ENCODE data around the gene PRR30.

PRR30 gene

GRCh38 chr2:27095745-27096651, 43.2 kb downstream of the PRR30 start:
- DNase-seq: peak; percentile 32 to 73

- no peak for DNase-seq
These were observed 43.8 kb downstream of the PRR30 start for GRCh38 chr2:27095427-27095744.

GRCh38 chr2:27094353-27094984, 44.7 kb downstream of the PRR30 start:
- no peak for DNase-seq

- no peak for DNase-seq
These were observed 45.5 kb downstream of the PRR30 start for GRCh38 chr2:27093430-27094352.

- no peak for DNase-seq
These were observed 46.3 kb downstream of the PRR30 start for GRCh38 chr2:27092696-27093429.

GRCh38 chr2:27091746-27092695, 47.2 kb downstream of the PRR30 start:
- no peak for DNase-seq

- DNase-seq: no peak
These were observed 49.9 kb downstream of the PRR30 start for GRCh38 chr2:27089111-27089954.

GRCh38 chr2:27088634-27089033, 50.6 kb downstream of the PRR30 start:
- DNase-seq: no peak

GRCh38 chr2:27087823-27088410, 51.3 kb downstream of the PRR30 start:
- no peak for DNase-seq
